B cell (primary cell): Measurements from ENCODE around the gene NBEA. TPM values are rescaled to one million over a fixed set of nuclear protein-coding genes. Genes with fewer than 3 reads are reported as not detected.

Source experiments
- ATAC-seq: fragments of 200-7000 bp; cut with Tn5 transposase; one replicate; pipeline ENCODE4 v1.10.0; 2021; ENCODE audit warnings: low read depth, mild to moderate bottlenecking, moderate number of reproducible peaks, moderate library complexity
- CTCF ChIA-PET: fragments of 350-600 bp; sonication (Branson Sonifier 250); formaldehyde crosslinking; loops from one replicate; lab custom pipeline; 2021; ENCODE audit warnings: antibody characterized with exemption, inconsistent platforms; lab: Charles Lee
- POLR2A ChIA-PET: fragments of 350-600 bp; sonication (Branson Sonifier 250); formaldehyde crosslinking; loops from one replicate; lab custom pipeline; 2021; ENCODE audit warnings: antibody characterized with exemption; lab: Charles Lee
- DNase-seq: peaks from one replicate; pipeline ENCODE4 v3.0.0; 2013
- H2AFZ ChIP-seq: 2 replicates; pipeline ENCODE4 v1.6.1; 2012; ENCODE audit warnings: mild to moderate bottlenecking, low read depth, low read length; ENCODE audit not compliant: insufficient read depth, poor library complexity, severe bottlenecking
- H3K27ac ChIP-seq, 2 donors: 1 replicate in 1 of 2; 2 replicates in 1 of 2; pipeline ENCODE4 v1.5.1; 2012 to 2013; ENCODE audit warnings: low read length in 2 of 2, mild to moderate bottlenecking in 2 of 2, moderate library complexity in 1 of 2
- H3K27me3 ChIP-seq, 4 experiments: fragments of 200-600 bp in 1 of 4; sonication (generic) in 1 of 4; replicated peaks in 1 of 4; 1 replicate in 2 of 4; 2 replicates in 2 of 4; pipeline versions ENCODE4 v1.6.1 to v1.7.0; 2013 to 2016; ENCODE audit warnings: low read length in 3 of 4, mild to moderate bottlenecking in 2 of 4, mixed read lengths in 1 of 4, moderate library complexity in 1 of 4; ENCODE audit not compliant: insufficient read depth in 4 of 4, control insufficient read depth in 3 of 4; ENCODE audit errors: control extremely low read depth in 1 of 4
- H3K36me3 ChIP-seq, 2 experiments: replicated peaks in 1 of 2; 1 replicate in 1 of 2; 2 replicates in 1 of 2; pipeline versions ENCODE4 v1.6.1 to v1.7.1; 2013; ENCODE audit warnings: low read length in 1 of 2; ENCODE audit not compliant: insufficient read depth in 2 of 2, control insufficient read depth in 1 of 2; ENCODE audit errors: control extremely low read depth in 1 of 2, extremely low read depth in 1 of 2
- H3K4me1 ChIP-seq, 2 donors: fragments of 200-600 bp in 1 of 2; sonication (generic) in 1 of 2; 1 replicate in 1 of 2; 2 replicates in 1 of 2; pipeline versions ENCODE4 v1.5.1 to v1.6.1; 2013 to 2017; ENCODE audit warnings: low read length in 2 of 2; ENCODE audit not compliant: control insufficient read depth in 2 of 2, insufficient read depth in 2 of 2
- H3K4me2 ChIP-seq: replicated peaks from 2 replicates; pipeline ENCODE3; 2012; ENCODE audit warnings: mild to moderate bottlenecking, low read depth, low read length; ENCODE audit not compliant: poor library complexity, severe bottlenecking
- H3K4me3 ChIP-seq, 5 experiments: fragments of 200-600 bp in 1 of 5; sonication (generic) in 1 of 5; 1 replicate in 3 of 5; 2 replicates in 2 of 5; pipeline versions ENCODE4 v1.5.1 to v1.7.0; 2011 to 2016; ENCODE audit warnings: low read length in 4 of 5, mild to moderate bottlenecking in 4 of 5, low read depth in 2 of 5, control low read depth in 1 of 5, moderate library complexity in 1 of 5; ENCODE audit not compliant: insufficient read depth in 1 of 5; ENCODE audit errors: control extremely low read depth in 1 of 5, extremely low read depth in 1 of 5
- H3K79me2 ChIP-seq: fragments of 200-600 bp; sonication (generic); one replicate; pipeline ENCODE4 v1.6.0; 2016; ENCODE audit warnings: low read length; ENCODE audit not compliant: control insufficient read depth, insufficient read depth
- H3K9ac ChIP-seq: fragments of 200-600 bp; sonication (generic); 2 replicates; pipeline ENCODE4 v1.6.1; 2017; ENCODE audit warnings: mild to moderate bottlenecking, low read length, moderate library complexity
- H3K9me3 ChIP-seq, 3 donors: one replicate each; pipeline versions ENCODE4 v1.6.1 to v1.7.1; 2013; ENCODE audit warnings: low read length in 2 of 3; ENCODE audit not compliant: control insufficient read depth in 2 of 3, insufficient read depth in 1 of 3; ENCODE audit errors: control extremely low read depth in 1 of 3
- H4K20me1 ChIP-seq: 2 replicates; pipeline ENCODE4 v1.6.0; 2012; ENCODE audit warnings: mild to moderate bottlenecking, low read length; ENCODE audit not compliant: insufficient read depth, control insufficient read depth, poor library complexity, severe bottlenecking
- H3K27ac Mint-ChIP-seq: one replicate; pipeline ENCODE4 v1.8.0; 2021; ENCODE audit warnings: mixed read lengths
- H3K27me3 Mint-ChIP-seq: one replicate; pipeline ENCODE4 v1.8.0; 2021; ENCODE audit warnings: mixed read lengths
- H3K4me1 Mint-ChIP-seq: one replicate; pipeline ENCODE4 v1.8.0; 2021; ENCODE audit warnings: mixed read lengths
- H3K4me3 Mint-ChIP-seq: one replicate; pipeline ENCODE4 v1.8.0; 2021; ENCODE audit warnings: mixed read lengths
- H3K9me3 Mint-ChIP-seq: one replicate; pipeline ENCODE4 v1.8.0; 2022; ENCODE audit warnings: mixed read lengths; ENCODE audit not compliant: insufficient read depth
- CTCF ChIP-seq: fragments of 200-600 bp; IDR thresholded peaks from one replicate; pipeline ENCODE4 v1.8.0; 2022; ENCODE audit warnings: antibody characterized with exemption, mild to moderate bottlenecking
- EZH2 ChIP-seq: IDR thresholded peaks from 2 replicates; pipeline ENCODE4 v1.6.1; 2012; ENCODE audit warnings: borderline replicate concordance, low read depth, mild to moderate bottlenecking, moderate library complexity, low read length; ENCODE audit not compliant: insufficient read depth, poor library complexity, severe bottlenecking
- WGBS: methylation state at CpG from one replicate; pipeline ENCODE4 v1.1.5; 2013; ENCODE audit warnings: missing lambda C conversion rate; ENCODE audit not compliant: insufficient coverage; 5-methylcytosine and 5-hydroxymethylcytosine counted together
- intact Hi-C: fragments of 100-400 bp; cut with micrococcal nuclease; formaldehyde crosslinking; loops from one replicate; pipeline ENCODE4 v1.10.0; 2022
- polyA plus RNA-seq: library from polyadenylated mRNA; depleted of rRNA; stranded (reverse); fragments of >200 nt; gene quantifications from 2 replicates; pipeline ENCODE4 v1.2.3, GENCODE V29; 2012
- total RNA-seq, 2 donors: library from RNA; stranded (reverse); fragments of 120-200 nt in 1 of 2; gene quantifications; 1 replicate in 1 of 2; 2 replicates in 1 of 2; pipeline versions ENCODE4 v1.2.3 to v1.2.4, GENCODE V29; 2013 to 2022

The NBEA gene
- total and polyA plus RNA-seq, 2 donors (not counting 1 experiment from before 2014, with no cell fraction given), result 1.5 to 10.7 TPM

- Histone ChIP-seq H3K4me1 (no peaks in the 10 kb centered on the region), H3K79me2 (no peaks in the 10 kb centered on the region), H3K9ac (no peak overlapping the region), H3K4me3 (no peak overlapping the region), H4K20me1 (no peaks in the 10 kb centered on the region), H3K9me3 (no peaks in the 10 kb centered on the region), H3K27ac (no peak overlapping the region), H3K36me3 (no peaks in the 10 kb centered on the region), H3K4me2 (no peak overlapping the region), H3K27me3 (no peaks in the 10 kb centered on the region), H2AFZ (no peak overlapping the region)
- 94% methylated on average over 2 of the region's 5 CpGs for WGBS
- H3K27me3 Mint-ChIP-seq, result no peaks in the 10 kb centered on the region
- H3K4me1 Mint-ChIP-seq, result no peaks in the 10 kb centered on the region
- TF ChIP-seq EZH2 (no peak), CTCF (no peak)
- ATAC-seq (no peak), DNase-seq (no peak)
- CTCF ChIA-PET, result interaction anchor here (0.7 kb wide), 1 partner anchor 12 kb away, joined by 3 read pairs; no protein-coding TSS in a partner anchor
- intact Hi-C loops, result no loop called here
- H3K9me3 Mint-ChIP-seq, result no peaks in the 10 kb centered on the region
- no peak overlapping the region for H3K27ac Mint-ChIP-seq
- no peak overlapping the region for H3K4me3 Mint-ChIP-seq
- POLR2A ChIA-PET, result no interaction called here
Measured at GRCh38 chr13:35518337-35518946, 576.4 kb downstream of the NBEA start.

- Histone ChIP-seq H3K79me2 (no peaks in the 10 kb centered on the region), H2AFZ (no peak overlapping the region), H3K4me2 (no peak overlapping the region), H3K36me3 (no peaks in the 10 kb centered on the region), H3K9ac (no peak overlapping the region), H3K4me1 (no peaks in the 10 kb centered on the region), H3K27ac (no peak overlapping the region), H3K4me3 (no peak overlapping the region), H4K20me1 (no peaks in the 10 kb centered on the region), H3K27me3 (no peaks in the 10 kb centered on the region), H3K9me3 (no peaks in the 10 kb centered on the region)
- H3K27me3 Mint-ChIP-seq, result no peaks in the 10 kb centered on the region
- no peaks in the 10 kb centered on the region for H3K9me3 Mint-ChIP-seq
- H3K4me1 Mint-ChIP-seq, result no peaks in the 10 kb centered on the region
- intact Hi-C loops, result no loop called here
- POLR2A ChIA-PET, result no interaction called here
- H3K4me3 Mint-ChIP-seq, result no peak overlapping the region
- no peak for ATAC-seq
- WGBS, result no CpG with 5 or more reads among the region's 3 CpGs
- TF ChIP-seq EZH2 (no peak), CTCF (no peak)
- CTCF ChIA-PET, result no interaction called here
- no peak for DNase-seq
- H3K27ac Mint-ChIP-seq, result no peak overlapping the region
Measured at GRCh38 chr13:35524171-35524570, 582.1 kb downstream of the NBEA start.
